HG02970 (cell line): ENCODE results near the gene LHX8.
"Not testable (repeated sequence)": the region's sequence is repeated elsewhere in the genome, so short reads cannot be mapped to it uniquely, and the experiment has no call there.

Experiments
- ATAC-seq: cut with Tn5 transposase; IDR thresholded peaks from one replicate; pipeline ENCODE4 v1.9.1; 2021; ENCODE audit warnings: mild to moderate bottlenecking, moderate library complexity, moderate number of reproducible peaks; ENCODE audit not compliant: unreplicated experiment, low FRiP score

LHX8 gene

DNA sequence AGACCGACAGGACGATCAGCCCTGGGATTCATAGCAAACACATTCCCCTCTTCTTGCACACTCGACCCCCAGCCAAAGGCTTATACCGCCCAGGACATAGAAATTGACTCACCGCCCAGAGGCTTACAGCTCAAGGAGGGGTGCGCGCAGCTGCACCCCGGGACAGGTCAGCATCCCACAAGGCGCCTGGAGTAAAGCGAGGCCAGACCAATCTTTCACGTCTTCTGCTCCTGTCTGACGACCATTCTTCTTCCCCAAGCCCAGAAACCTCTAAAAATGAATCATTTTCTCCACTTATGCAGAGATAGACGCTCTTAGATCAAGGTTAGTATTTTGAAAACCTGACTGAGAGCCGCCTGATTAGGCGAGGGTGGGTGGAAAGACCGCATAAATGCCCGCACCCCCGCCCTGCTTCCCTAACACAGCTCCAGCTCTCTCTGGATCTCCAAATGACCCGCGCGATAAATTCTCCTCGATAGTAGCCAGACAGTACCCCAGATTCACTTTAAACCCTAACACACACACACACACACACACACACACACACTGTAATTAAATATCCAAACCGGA, 1.9 kb upstream of the LHX8 start:
- no peak for ATAC-seq

DNA sequence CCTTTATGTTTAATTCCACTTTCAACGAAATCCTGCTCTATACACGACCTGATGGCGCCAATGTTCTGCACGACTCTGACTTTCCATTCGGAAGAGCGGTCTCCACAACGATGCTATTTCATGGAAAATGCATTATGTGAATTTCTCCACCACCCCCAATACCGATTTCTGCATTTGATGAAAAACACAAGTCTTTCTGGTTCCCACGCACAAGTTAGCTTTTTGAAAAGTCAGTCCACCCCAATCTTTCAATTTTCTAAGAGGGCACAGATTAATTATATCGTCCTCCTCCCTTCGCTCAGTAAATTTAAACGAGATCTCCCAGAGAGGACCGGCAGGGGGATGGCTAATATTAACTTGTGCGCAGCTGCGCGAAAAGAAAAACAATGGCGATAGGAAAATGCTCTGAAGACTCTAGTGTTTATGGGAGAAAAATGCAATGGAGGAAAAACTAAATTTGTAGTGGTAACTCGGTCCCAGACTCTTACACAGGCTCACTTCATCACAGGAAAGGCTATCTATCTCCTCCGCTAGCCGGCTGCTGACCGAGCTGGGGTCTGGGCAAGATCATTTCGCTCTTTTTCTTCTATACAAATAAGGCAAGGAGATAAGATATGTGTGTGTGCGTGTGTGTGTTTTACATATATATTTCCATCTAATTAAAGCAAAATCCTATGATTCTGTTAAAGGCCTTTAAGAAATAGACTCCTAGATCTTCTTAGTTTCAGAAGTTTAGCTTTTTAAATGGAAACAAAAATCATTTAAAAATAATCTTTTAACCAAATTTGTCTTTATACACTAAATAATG, 1.2 kb upstream of the LHX8 start:
- no peak for ATAC-seq

DNA sequence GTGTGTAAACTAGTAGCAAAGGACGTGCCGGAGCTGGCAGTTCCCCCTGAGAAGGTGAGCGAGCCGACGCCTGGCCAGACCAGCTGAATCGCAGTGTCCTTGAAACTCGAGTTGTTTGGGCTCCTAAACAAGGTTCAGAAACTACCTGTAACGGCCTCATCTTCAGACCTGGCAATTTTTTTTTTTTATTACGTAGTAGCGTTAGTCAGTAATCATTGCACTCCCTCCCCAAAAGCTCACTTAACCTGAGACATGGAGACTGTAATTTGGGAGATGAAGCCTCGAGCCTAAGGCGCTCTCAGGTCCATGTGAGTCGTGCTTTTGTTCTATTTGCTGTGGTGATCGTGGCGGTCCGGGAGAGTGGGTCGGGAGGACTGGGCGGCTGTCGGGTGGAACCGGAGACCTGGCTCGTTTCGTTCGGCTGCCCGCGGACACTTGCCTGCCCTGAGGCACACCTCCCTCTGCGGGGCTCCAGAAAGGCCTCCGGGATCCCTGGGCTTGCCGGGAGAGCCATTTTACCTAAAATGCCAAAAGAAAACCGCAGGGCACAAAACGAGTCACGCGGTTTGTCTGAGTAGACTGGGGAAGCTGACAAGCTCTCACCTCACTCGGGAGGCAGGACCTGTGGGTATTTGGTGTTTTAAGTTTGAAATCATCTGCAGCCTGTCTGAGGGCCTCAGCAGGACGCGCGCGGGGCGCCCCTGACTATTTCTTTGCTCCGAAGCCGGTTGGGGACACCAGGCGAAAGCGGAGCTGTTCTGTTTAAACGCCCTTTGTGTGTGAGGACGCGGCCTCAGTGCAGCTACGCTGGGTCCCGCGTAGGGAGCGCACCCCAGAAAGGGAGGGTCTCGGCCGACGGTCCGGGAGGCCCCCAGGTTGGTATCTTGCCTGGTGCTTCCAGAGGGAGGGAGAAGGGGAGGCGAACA, 722 bp downstream of the LHX8 start:
- ATAC-seq, result no peak

DNA sequence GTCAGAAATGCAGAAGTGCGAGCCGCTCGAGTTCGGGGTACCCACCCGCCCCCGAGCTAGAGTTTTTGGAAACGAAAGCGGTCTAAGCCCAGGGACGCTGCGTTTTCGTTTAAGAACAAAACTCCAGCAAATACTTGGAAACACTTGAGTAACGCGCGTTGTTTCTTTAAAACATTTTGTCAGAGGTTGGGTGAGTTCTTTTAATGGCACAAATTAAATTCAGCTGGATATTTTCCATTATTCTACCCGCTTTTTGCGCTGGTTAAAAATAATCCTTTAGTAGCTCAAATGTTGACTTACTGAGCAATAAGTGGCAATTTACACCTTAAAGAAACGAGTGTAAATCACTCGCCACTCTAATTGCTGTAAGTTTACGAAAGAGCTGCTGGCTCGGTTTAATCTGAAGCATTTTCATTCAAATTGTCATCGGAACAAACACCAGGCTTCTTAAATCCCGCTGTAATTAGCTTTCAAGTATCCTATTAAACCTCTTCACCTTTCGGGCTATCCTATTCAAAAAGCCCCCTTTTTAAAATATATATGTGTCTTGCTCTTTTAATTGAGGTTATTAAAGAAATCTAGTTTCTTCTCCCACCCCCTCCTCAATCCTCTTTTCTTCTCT, 1.5 kb downstream of the LHX8 start:
- ATAC-seq, result no peak

DNA sequence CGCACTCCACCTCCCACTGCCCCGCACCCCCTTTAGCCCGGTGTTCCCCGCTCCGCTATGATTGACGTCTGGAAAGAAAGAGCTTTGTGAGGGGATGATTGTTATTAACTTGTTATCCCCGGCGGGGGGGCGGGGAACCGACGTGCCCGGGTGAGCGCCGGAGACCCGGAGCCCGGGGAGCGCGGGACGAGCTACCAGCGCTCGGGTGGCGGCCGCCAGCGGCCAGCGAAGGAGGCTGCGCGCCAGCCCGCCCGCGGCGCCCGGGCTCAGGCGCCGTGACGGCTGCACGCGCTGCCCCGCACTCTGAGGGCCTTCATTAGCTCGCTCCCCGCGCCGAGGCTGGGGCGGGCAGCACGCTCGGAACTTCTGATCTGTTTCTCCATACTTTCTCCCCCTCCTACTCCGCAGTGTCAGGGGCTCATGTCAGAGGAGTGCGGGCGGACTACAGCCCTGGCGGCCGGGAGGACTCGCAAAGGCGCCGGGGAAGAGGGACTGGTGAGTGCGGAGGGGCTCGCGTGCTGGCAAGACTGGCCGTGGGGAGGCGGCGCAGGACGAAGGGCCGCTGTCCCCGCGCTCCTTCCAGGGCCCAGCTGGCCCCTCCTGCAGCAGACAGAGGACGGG, 2.1 kb downstream of the LHX8 start:
- no peak for ATAC-seq

DNA sequence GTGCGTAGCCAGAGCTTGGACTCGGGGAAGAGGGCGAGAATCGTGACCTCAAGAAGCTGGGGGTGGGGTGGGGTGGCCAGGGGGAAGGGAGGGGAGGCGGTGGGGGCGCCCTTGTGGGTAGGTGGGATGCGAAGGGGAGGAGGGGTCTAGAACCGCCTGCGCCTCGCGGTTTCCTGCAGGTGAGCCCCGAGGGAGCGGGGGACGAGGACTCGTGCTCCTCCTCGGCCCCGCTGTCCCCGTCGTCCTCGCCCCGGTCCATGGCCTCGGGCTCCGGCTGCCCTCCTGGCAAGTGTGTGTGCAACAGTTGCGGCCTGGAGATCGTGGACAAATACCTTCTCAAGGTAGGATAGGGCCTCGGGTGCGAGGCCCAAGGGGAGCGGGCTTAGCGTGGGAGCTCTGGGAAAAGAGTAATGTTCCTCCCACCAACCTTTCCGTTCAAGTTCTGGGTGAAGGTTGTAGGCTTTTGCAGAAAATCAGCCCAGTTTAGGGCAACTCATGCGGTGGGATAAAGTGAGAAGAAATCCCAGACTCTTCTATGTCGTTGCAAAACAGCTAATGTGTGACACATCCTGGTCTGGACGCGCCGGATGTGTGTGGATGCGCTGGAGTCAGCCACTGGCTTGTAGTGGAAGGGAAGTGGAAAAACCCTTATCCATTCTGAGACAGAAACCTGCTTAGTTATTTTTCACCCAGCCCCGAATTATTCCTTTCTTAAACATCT, 2.9 kb downstream of the LHX8 start:
- no peak for ATAC-seq

DNA sequence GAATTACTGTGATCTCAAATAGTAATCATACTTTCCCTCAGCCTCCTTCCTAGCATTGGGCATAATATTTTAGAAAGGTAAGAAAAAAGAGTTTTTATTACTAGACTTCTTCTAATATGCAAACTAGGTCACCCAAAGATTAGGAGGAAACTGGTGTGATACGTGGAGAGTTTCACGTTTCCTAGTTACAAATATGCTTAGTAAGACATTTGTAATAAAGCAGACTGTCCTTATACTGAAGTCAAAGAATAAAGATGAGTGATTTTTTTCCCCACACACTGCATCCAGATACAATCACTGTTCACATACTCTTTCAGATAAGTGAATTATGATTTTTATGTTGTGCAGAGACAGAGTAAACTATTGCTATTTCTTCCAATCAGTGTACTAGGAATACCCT, 17.9 kb downstream of the LHX8 start:
- no peak for ATAC-seq

DNA sequence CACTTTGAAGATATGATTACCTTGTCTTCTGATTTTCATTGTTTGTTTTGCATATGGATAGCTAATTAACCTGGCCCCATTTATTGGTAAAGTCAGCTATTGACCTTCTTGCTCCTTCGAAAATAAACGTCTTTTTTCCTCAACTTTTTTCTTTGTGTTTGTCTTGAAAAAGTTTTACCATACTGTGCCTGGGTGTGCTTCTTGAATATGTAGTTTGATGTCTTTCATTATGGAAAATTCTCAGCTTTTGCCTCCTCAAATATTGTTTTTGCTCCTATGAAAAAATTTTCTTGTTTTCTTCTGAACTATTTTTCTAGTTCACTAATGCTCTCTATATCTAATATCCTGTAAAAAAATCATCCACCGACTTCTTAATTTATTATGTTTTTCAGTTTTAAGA, 25.0 kb downstream of the LHX8 start:
- ATAC-seq, result no peak

DNA sequence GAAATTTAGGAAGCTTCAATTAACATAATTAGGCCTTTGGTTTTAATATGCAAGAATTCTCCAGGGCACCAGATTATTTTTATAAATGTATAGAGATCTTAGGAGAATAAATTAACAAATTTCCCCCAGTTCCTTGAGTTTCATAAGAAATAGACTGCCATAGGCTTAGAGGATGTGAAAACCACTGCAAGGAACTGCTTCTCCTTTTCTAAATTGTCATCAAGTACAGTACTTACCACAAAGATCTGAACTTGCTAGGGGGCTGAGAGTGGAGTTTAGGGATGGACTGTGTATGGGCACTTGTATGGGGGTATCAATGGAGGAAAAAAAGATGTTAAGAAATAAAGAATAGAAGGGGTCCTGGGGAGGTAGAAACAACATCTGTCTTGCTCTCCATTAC, 31.1 kb downstream of the LHX8 start:
- ATAC-seq, result no peak

DNA sequence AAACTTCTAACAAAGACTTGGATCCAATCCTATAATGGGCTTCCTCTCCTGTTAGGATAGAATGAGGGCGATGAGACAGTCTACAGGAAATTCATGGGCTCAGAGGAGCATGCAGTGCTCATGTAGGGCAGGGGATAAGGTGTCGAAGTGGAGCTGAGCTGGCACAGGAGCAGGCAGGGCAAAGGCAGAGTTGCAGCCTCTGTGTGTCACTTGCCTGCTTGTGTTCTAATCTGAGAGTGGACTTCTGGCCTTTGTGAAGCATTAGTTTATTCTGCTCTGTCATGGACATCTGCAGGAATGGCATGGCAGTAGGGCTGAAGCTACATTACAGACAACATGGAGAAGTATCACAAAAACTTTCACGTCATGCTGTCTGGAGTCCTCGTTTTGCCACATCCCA, 32.6 kb downstream of the LHX8 start:
- no peak for ATAC-seq

DNA sequence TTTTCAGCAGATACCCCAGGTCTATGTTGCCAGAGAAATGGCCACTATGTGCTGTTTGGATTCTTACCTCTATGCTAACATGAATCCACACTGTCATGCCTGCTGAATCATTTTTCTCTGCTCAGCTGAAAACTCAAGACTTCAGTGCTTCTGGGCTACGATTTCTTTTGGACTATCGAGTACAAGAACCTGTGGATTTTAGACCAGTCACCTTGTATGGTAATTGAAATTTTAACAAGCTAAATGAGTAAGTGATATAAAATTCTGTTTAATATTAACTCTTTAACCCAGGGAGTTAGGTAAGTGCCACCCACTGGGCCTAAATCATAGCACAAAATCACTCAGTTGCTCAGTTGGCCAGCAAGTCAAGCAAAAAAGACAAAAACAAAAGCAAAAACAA, 35.8 kb downstream of the LHX8 start:
- ATAC-seq, result no peak

DNA sequence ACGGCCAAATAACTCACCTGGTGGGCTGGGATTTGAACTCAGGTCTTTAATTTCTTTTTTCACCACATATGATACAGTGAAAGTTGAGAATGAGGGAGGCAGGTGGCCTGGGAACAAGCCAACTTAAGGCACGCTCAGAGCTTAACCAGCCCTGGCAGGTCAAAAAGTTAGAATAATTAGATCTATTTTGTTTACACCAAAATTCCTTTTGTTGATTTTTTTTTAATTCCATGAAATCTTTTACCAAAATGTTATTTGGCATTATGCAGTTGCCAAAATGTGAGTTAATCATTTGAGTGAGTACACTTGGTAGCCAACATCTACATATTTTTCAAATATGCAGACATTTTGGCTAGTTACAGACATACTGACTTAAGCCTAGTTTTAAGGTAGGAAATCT, 36.8 kb downstream of the LHX8 start:
- no peak for ATAC-seq

DNA sequence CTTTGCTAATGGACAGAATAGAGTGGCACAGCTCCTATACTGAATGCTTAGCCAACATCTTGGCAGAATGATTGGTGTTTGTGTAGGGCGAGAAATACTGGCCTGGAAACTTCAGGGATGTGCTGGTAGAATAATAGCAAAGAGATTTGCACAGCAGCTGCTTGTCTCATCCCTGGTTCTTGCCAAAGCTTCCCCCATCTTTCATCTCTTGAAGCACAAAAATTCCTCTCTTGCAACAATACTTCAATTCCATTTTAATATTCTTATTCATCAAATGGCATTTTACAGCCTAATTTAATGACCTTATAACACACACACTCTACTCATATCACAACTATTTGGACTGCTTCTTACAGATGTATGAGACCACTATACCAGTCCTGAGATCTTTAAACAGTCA, 37.7 kb downstream of the LHX8 start:
- ATAC-seq, result no peak

DNA sequence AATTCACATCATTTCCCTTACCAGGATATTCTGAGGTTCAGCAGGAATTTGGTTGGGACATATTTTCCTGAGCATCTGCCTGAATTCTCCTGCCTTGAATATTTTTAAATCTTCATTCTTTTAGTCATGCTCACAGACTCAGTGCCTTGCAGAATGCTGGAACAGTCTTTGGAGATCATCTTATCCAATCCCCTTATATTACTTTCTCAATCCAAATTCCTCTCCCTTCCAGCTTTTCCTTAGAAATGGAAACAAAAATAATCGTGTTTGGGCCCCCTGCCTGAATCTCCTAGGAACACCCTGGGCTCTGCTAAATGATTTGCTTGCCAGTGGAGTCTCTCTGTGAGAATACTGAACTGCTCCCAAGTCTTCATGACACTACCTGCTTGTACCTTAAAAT, 38.4 kb downstream of the LHX8 start:
- ATAC-seq, result no peak

DNA sequence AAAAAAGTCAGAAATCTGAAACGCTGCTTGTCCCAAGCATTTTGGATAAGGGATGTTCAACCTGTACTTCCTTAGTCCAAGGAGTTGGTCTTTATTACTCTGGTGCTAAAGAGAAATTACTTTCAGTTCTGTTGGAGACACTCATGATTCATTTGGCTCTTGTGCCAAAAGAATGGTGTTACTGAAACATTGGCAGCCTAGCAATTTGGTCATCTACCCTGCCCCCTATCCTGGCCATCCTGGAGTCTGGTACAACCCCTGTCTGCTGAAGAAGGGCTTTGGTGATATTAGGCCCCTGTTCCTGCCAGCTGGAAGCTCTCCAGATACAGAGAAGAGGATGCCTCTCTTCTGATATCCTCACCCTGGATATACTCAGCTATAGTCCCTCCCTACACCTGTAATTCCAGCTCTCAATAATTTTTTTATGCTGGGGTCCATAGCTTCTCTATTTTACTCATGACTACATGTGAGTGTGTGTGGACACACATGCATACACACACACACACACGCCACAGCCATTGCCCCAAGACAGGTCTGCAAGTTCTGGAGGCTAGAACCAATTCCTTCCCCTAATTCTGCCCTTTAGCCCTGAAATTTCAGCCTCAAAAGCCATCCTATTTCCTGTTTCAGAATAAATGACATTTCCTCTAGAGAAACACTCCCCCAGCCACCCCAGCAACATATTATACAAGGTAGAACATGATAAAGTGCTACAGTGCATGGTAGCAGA, 40.0 kb downstream of the LHX8 start:
- no peak for ATAC-seq

DNA sequence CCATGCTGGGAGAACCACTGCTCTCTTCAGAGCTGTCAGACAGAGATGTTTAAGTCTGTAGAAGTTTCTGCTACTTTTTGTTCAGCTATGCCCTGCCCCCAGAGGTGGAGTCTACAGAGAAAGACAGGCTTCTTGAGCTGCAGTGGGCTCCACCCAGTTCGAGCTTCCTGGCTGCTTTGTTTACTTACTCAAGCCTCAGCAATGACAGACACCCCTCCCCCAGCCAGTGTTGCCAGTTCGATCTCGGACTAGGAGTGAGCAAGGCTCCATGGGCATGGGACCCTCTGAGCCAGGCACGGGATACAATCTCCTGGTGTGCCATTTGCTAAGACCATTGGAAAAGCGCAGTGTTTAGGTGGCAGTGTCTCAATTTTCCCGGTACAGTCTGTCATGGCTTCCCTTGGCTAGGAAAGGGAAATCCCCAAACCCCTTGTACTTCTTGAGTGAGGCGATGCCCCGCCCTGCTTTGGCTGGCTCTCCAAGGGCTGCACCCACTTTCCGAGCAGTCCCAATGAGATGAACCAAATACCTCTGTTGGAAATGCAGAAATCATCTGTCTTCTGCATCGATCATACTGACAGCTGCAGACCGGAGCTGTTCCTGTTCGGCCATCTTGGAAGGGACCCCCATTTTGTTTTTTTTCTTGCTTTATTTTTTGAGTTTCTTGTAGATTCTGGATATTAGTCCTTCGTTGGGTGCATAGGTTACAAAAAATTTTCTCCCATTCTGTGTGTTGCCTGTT, 47.2 kb downstream of the LHX8 start:
- not testable (repeated sequence) for ATAC-seq

DNA sequence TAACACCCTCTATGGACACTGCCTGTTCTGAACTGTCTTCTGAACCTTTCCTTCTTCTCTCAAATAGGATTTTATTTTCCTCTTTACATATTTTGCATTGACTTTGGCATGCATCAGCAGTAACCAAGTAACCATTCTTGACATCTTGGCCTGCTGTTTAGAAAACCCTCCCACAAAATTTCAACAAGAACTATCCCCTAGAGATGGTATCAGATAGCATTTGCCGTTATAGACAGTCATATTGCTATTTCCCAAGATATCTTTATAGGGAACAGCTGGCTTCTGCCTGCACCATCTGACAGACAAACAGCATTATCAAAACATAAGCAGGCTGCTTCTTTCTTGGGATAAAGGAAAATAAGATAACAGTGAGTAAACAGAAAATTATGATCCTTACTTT, 54.7 kb downstream of the LHX8 start:
- ATAC-seq, result no peak

DNA sequence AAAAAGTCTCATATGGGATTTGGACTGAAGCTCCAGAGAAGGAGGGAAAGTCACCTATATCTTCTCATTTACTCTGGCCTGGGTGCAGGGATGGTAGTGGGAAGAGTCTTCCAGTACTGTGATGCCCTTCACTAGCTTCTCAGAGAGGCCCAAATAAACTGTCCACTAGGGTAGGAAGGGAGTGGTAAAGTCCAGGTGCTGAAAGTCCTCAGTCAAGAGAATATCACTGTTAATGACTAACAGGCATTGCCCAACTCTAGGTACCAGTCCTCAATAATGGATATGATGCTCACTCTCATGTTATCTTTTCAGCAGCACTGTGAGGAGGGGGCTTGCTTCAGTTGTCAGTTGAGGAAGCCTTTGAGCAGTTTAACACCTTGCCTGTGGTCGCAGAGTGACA, 64.0 kb downstream of the LHX8 start:
- ATAC-seq, result no peak

DNA sequence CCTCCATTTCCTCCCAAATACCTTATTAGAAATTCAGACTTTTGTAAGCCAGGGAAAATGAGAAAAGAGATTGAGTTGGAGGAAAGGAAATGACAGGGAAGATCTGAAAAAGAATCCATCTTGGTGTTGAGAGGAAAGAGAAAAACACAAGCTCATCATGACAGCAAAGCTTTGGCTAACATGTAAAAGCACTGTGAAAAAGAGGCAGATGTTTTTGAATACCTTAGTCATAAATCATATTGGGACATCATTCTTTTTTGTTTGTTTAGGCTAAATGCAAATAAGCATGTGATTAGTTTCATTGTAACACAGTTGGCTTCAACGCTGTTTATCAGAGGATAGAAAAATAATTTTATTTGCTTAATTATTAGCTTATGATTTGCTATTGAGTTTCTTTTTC, 64.6 kb downstream of the LHX8 start:
- no peak for ATAC-seq
